ENCODE data around the gene MGAT5B. TPM values are rescaled to one million over a fixed set of nuclear protein-coding genes. Genes with fewer than 3 reads are reported as not detected.

MGAT5B gene
- total and polyA plus RNA-seq, 2 of the 13 experiments (the other 11 are each of a cell fraction or from before 2014, with no cell fraction given) = 0.07 to 0.13 TPM

DNA sequence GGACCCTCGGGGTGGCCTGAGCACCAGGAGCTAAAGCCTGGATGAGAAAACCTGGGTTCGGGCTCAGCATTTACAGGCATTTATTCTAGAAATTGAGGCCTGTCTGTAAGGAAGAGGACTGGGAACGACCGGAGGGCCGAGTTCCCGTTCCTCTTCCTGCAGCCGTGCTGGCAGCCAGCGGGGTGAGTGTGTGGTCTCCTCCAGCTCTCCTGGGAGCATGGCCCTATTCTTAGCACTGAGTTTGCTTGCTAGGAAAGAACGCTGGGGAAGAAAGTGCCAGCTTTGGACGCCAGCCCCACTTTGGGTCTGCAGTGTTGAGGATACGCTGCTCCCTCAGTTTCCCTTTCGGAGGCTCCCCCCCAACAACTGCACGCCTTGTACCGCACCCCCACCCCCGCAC is 49.6 kb downstream of the MGAT5B start:
- ChIA-PET POLR2A (no interaction called here), CTCF (ENCODE audit: low intra/inter-chr PET ratio, low total read pairs) (no interaction called here)
- Histone ChIP-seq H3K27me3 (ENCODE audit: control insufficient read depth in 1 of 2, insufficient read depth in 2 of 2, low read length in 2 of 2) (peaks cover 17 to 90% of the 10 kb centered on the region in 2 experiments), H3K27ac (ENCODE audit: extremely low read length, insufficient read depth, low read length) (no peak overlapping the region), H3K4me2 (ENCODE audit: low read depth, low read length) (no peak overlapping the region), H3K4me3 (replicated peaks in 1 of 3; ENCODE audit: insufficient read depth in 1 of 3, low read depth in 2 of 3, low read length in 3 of 3) (no peak overlapping the region), H3K9ac (ENCODE audit: insufficient read depth, low read depth, low read length) (no peak overlapping the region), H3K9me3 (ENCODE audit: low read length) (no peaks in the 10 kb centered on the region), H2AFZ (ENCODE audit: low read length) (no peak overlapping the region), H3K36me3 (replicated peaks in 1 of 2; ENCODE audit: control insufficient read depth in 1 of 2, insufficient read depth in 2 of 2, low read length in 2 of 2) (no peaks in the 10 kb centered on the region), H3K79me2 (ENCODE audit: insufficient read depth, low read length) (no peaks in the 10 kb centered on the region), H4K20me1 (ENCODE audit: insufficient read depth, low read length) (peaks cover 9% of the 10 kb centered on the region; the same call in 1 of the 2 replicates), H3K4me1 (ENCODE audit: insufficient read depth, low read length) (peaks cover 20% of the 10 kb centered on the region)
- in situ Hi-C loops (cut with HindIII; ENCODE audit: extremely low pct_ligation_motif_present, low pct_unique_long_range_greater_than_20kb) = no loop called here
- intact Hi-C loops (cut with micrococcal nuclease; ENCODE audit: unreplicated experiment) = no loop called here
- no peak for TF ChIP-seq KLF6 (CRISPR knock-in tag; IDR thresholded peaks at IDR 0.05)
- no peak for TF ChIP-seq SMARCE1 (IDR thresholded peaks at IDR 0.05; ENCODE audit: borderline replicate concordance)
- TF ChIP-seq HHEX (CRISPR knock-in tag; IDR thresholded peaks at IDR 0.05) = no peak
- no peak for TF ChIP-seq HNRNPL (IDR thresholded peaks at IDR 0.05; ENCODE audit: low read depth, low read length)
- no peak for TF ChIP-seq NCOR1 (IDR thresholded peaks at IDR 0.05; ENCODE audit: borderline replicate concordance, low read length)
- no peak for TF ChIP-seq SP5 (CRISPR knock-in tag; IDR thresholded peaks at IDR 0.05; ENCODE audit: borderline replicate concordance, low read depth)
- TF ChIP-seq FOXA3 (CRISPR knock-in tag; IDR thresholded peaks at IDR 0.05) = no peak
- TF ChIP-seq ARID2 (CRISPR knock-in tag; IDR thresholded peaks at IDR 0.05; ENCODE audit: borderline replicate concordance) = no peak
- TF ChIP-seq ZNF614 (CRISPR knock-in tag; IDR thresholded peaks at IDR 0.05; ENCODE audit: borderline replicate concordance) = no peak
- no peak for TF ChIP-seq ZBTB46 (CRISPR knock-in tag; IDR thresholded peaks at IDR 0.05; ENCODE audit: borderline replicate concordance)
- TF ChIP-seq PHF5A (CRISPR knock-in tag; IDR thresholded peaks at IDR 0.05; ENCODE audit: low read depth, unreplicated experiment) = no peak
- no peak for TF ChIP-seq NFE2L2 (IDR thresholded peaks at IDR 0.05; ENCODE audit: low read length)
- no peak for TF ChIP-seq ZNF276 (CRISPR knock-in tag; IDR thresholded peaks at IDR 0.05; ENCODE audit: low read depth)
- ATAC-seq (no peak), DNase-seq (ENCODE audit: low spot score) (no peak), FAIRE-seq (no peak)
- 65% methylated on average over 15 of the region's 15 CpGs for WGBS (ENCODE audit: low lambda C conversion rate)
- BruUV-seq (replicated peaks) = no TSS peak

Measured in HepG2 (cell line).